ENCODE results near the gene SLC38A3. TPM values are rescaled to one million over a fixed set of nuclear protein-coding genes. Genes with fewer than 3 reads are reported as not detected.
"Not testable (repeated sequence)": the region's sequence is repeated elsewhere in the genome, so short reads cannot be mapped to it uniquely, and the experiment has no call there.

Gene SLC38A3
- total and polyA plus RNA-seq, 2 experiments from 2014 or later, result 0.36 TPM; not detected in 1

DNA sequence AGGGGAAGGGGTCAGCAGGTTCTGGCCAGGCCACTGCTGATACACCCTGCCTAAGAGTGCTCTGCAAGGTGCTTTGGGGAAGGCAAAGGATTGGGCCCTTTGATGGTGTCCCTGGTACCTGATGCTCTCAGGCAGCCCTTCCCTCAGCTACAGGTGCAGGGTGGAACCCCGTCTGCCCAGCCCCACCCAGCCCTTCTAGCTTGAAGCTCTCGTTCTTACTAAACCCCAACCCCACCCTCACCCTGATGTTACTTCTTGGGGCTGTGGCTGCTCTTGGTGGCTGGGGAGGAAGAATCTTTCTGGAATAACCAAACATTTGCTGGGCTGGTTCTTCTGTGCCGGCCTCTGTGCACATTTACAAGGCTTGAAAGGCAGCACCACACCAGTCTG, 37.3 kb downstream of the SLC38A3 start:
- Histone ChIP-seq H3K9me3 (ENCODE audit: low read depth) (no peaks in the 10 kb centered on the region), H3K9ac (0 out of 2 replicates have a peak overlapping the region, but pooled peaks have one; percentile 4), H3K79me2 (ENCODE audit: insufficient read depth) (peaks cover 92% of the 10 kb centered on the region), H3K4me2 (ENCODE audit: unreplicated experiment) (no peak overlapping the region), H3K4me3 (no peak overlapping the region), H2AFZ (no peak overlapping the region), H3K27me3 (replicated peaks; ENCODE audit: insufficient read depth) (no peaks in the 10 kb centered on the region), H3F3A (ENCODE audit: insufficient read depth) (peaks cover 37% of the 10 kb centered on the region), H3K4me1 (ENCODE audit: insufficient read depth) (peaks cover 42% of the 10 kb centered on the region), H3K9me2 (ENCODE audit: insufficient read depth) (no peaks in the 10 kb centered on the region), H4K20me1 (ENCODE audit: insufficient read depth) (no peaks in the 10 kb centered on the region), H3K36me3 (ENCODE audit: low read depth) (no peaks in the 10 kb centered on the region; the same call in 1 of the 2 replicates), H3K27ac (peak overlapping the region; percentile 61)
- TF ChIP-seq EZH2 (IDR thresholded peaks at IDR 0.05; ENCODE audit: insufficient read depth, poor library complexity, severe bottlenecking) (no peak), EZH2phosphoT487 (IDR thresholded peaks at IDR 0.05; ENCODE audit: insufficient read depth, low read depth) (no peak)
- in situ Hi-C loops (cut with MboI), result no loop called here
- no peak for DNase-seq
- WGBS, 2 experiments (ENCODE audit: low coverage in 1 of 2, low lambda C conversion rate in 2 of 2, missing lambda C conversion rate in 2 of 2), result 60 to 70% methylated on average over 3 of the region's 3 CpGs

DNA sequence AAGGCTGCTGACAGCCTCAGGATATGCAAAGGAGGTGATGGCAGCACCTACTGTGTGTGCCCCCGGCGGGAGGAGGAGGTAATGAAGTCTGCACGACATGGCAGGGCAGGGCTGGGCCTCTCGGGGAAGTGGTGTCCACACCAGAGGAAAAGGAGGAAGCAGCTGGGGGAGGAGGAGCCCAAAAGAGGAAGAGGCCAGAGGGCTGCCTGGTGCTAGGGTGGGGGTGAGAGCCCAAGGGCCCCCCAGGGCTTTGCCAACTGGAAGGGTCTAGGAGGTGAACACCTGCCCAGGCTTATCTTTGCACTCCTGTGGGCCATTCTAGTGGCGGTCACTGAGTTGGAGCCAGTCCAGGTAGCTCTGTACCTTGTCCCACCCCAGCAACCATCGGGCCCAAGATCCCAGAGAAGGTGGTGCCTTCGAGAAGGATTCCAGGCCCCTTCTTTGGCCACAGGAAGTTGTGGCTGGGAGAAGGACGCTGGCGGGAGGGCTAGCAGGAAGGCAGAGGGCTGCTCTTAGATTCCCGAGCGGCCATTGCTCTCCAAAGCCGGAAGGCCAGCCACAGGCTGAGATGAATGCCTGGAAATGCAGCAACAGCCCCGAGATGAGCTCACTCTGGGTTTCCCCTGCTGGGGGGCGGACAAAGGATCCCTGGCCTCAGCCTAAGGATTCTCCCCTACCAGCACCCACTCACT, 37.9 kb downstream of the SLC38A3 start:
- no peak for TF ChIP-seq EZH2phosphoT487 (IDR thresholded peaks at IDR 0.05; ENCODE audit: insufficient read depth, low read depth)
- no peak for TF ChIP-seq EZH2 (IDR thresholded peaks at IDR 0.05; ENCODE audit: insufficient read depth, poor library complexity, severe bottlenecking)
- H3K9me2 ChIP-seq (ENCODE audit: insufficient read depth), result no peaks in the 10 kb centered on the region
- H2AFZ ChIP-seq, result no peak overlapping the region
- H3K9me3 ChIP-seq (ENCODE audit: low read depth), result no peaks in the 10 kb centered on the region
- peak overlapping the region; percentile 61 for H3K27ac ChIP-seq
- H3K4me3 ChIP-seq, result no peak overlapping the region
- H3K27me3 ChIP-seq (replicated peaks; ENCODE audit: insufficient read depth), result no peaks in the 10 kb centered on the region
- WGBS, 2 experiments (ENCODE audit: low coverage in 1 of 2, low lambda C conversion rate in 2 of 2, missing lambda C conversion rate in 2 of 2), result 46 to 56% methylated on average over 14 of the region's 14 CpGs
- H3K4me2 ChIP-seq (ENCODE audit: unreplicated experiment), result peak overlapping the region; percentile 3
- in situ Hi-C loops (cut with MboI), result no loop called here
- H4K20me1 ChIP-seq (ENCODE audit: insufficient read depth), result no peaks in the 10 kb centered on the region
- H3K4me1 ChIP-seq (ENCODE audit: insufficient read depth), result peaks cover 48% of the 10 kb centered on the region
- H3F3A ChIP-seq (ENCODE audit: insufficient read depth), result peaks cover 39% of the 10 kb centered on the region
- peaks cover 92% of the 10 kb centered on the region for H3K79me2 ChIP-seq (ENCODE audit: insufficient read depth)
- no peaks in the 10 kb centered on the region; the same call in 1 of the 2 replicates for H3K36me3 ChIP-seq (ENCODE audit: low read depth)
- DNase-seq, result peak; percentile 71
- peak overlapping the region; percentile 20; the same call in 1 of the 2 replicates for H3K9ac ChIP-seq

DNA sequence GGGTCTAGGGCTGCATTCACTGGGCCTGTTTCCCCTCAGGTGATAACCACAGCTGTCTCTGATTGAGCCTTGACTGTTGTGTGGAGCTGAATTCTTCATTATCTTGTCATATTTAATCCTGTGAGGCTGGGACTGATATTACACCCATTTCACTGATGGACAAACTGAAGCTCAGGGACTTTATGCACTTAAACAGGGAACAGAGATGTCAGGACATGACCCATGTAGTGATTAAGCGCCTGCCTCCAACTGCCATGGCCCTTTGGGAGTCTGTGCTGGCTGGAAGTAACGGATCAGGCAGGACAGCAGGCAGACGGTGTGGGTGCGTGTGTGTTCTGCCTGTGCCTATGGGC, 38.4 kb downstream of the SLC38A3 start:
- no peak for DNase-seq
- TF ChIP-seq EZH2phosphoT487 (IDR thresholded peaks at IDR 0.05; ENCODE audit: insufficient read depth, low read depth), result no peak
- no peak for TF ChIP-seq EZH2 (IDR thresholded peaks at IDR 0.05; ENCODE audit: insufficient read depth, poor library complexity, severe bottlenecking)
- no peaks in the 10 kb centered on the region for H4K20me1 ChIP-seq (ENCODE audit: insufficient read depth)
- H3K9me2 ChIP-seq (ENCODE audit: insufficient read depth), result no peaks in the 10 kb centered on the region
- peak overlapping the region; percentile 3 for H3K4me2 ChIP-seq (ENCODE audit: unreplicated experiment)
- H3K9me3 ChIP-seq (ENCODE audit: low read depth), result no peaks in the 10 kb centered on the region
- H3K27ac ChIP-seq, result peak overlapping the region; percentile 61
- WGBS, 2 experiments (ENCODE audit: low coverage in 1 of 2, low lambda C conversion rate in 2 of 2, missing lambda C conversion rate in 2 of 2), result 88 to 97% methylated on average over 4 of the region's 4 CpGs
- H3K27me3 ChIP-seq (replicated peaks; ENCODE audit: insufficient read depth), result no peaks in the 10 kb centered on the region
- H3K4me1 ChIP-seq (ENCODE audit: insufficient read depth), result peaks cover 50% of the 10 kb centered on the region
- in situ Hi-C loops (cut with MboI), result no loop called here
- no peak overlapping the region for H2AFZ ChIP-seq
- 0 out of 2 replicates have a peak overlapping the region, but pooled peaks have one; percentile 20 for H3K9ac ChIP-seq
- peaks cover 41% of the 10 kb centered on the region for H3F3A ChIP-seq (ENCODE audit: insufficient read depth)
- H3K4me3 ChIP-seq, result no peak overlapping the region
- peaks cover 92% of the 10 kb centered on the region for H3K79me2 ChIP-seq (ENCODE audit: insufficient read depth)
- no peaks in the 10 kb centered on the region; the same call in 1 of the 2 replicates for H3K36me3 ChIP-seq (ENCODE audit: low read depth)

GRCh38 chr3:50244813-50245212, 39.7 kb downstream of the SLC38A3 start:
- DNase-seq; H3K4me2 ChIP-seq (ENCODE audit: unreplicated experiment); H3K27me3 ChIP-seq (replicated peaks; ENCODE audit: insufficient read depth); H3K4me3 ChIP-seq; H3K9me2 ChIP-seq (ENCODE audit: insufficient read depth); H3K36me3 ChIP-seq (ENCODE audit: low read depth); H3K9me3 ChIP-seq (ENCODE audit: low read depth); H4K20me1 ChIP-seq (ENCODE audit: insufficient read depth); H2AFZ ChIP-seq; in situ Hi-C loops (cut with MboI): not testable (repeated sequence)
- H3F3A ChIP-seq (ENCODE audit: insufficient read depth), result peaks cover 41% of the 10 kb centered on the region
- H3K27ac ChIP-seq, result peak overlapping the region; percentile 91
- peak overlapping the region; percentile 77 for H3K9ac ChIP-seq
- peaks cover 50% of the 10 kb centered on the region for H3K4me1 ChIP-seq (ENCODE audit: insufficient read depth)
- WGBS, 2 experiments (ENCODE audit: low coverage in 1 of 2, low lambda C conversion rate in 2 of 2, missing lambda C conversion rate in 2 of 2), result 81 to 88% methylated on average over 6 of the region's 6 CpGs
- H3K79me2 ChIP-seq (ENCODE audit: insufficient read depth), result peaks cover 92% of the 10 kb centered on the region

Data from GM23248 (cell line).